DMS153 (cell line): Measurements from ENCODE around the gene CAMKK1.
A peak's percentile ranks its signal among the peaks of the same experiment; 100 is the strongest.
"Not testable (repeated sequence)": the region's sequence is repeated elsewhere in the genome, so short reads cannot be mapped to it uniquely, and the experiment has no call there.

Experiments
- DNase-seq: peaks from one replicate; lab custom pipeline; 2025; lab: John Stamatoyannopoulos, UW

The CAMKK1 gene

GRCh38 chr17:3845621-3846436, 47.0 kb downstream of the CAMKK1 start, which contains the start of gene NCBP3:
Gene NCBP3, minus strand, starts transcription at chr17:3846246. Its CDS starts 23 bp downstream, at chr17:3846223.
- DNase-seq, result peak; percentile 55

GRCh38 chr17:3845291-3845620, 47.6 kb downstream of the CAMKK1 start:
- DNase-seq, result no peak

GRCh38 chr17:3844556-3844955, 48.3 kb downstream of the CAMKK1 start:
- not testable (repeated sequence) for DNase-seq

GRCh38 chr17:3843935-3844516, 48.8 kb downstream of the CAMKK1 start:
- DNase-seq, result no peak

- DNase-seq, result no peak
These were observed 54.6 kb downstream of the CAMKK1 start for GRCh38 chr17:3838206-3838605.

- no peak for DNase-seq
These were observed 56.3 kb downstream of the CAMKK1 start for GRCh38 chr17:3836551-3836950.

GRCh38 chr17:3835410-3836229, 57.2 kb downstream of the CAMKK1 start:
- no peak for DNase-seq

GRCh38 chr17:3834811-3835210, 58.0 kb downstream of the CAMKK1 start:
- no peak for DNase-seq

- no peak for DNase-seq
These were observed 64.0 kb downstream of the CAMKK1 start for GRCh38 chr17:3828852-3829232.

- DNase-seq, result no peak
These were observed 64.6 kb downstream of the CAMKK1 start for GRCh38 chr17:3828151-3828851.

- no peak for DNase-seq
These were observed 65.6 kb downstream of the CAMKK1 start for GRCh38 chr17:3827124-3827773.

- no peak for DNase-seq
These were observed 66.7 kb downstream of the CAMKK1 start for GRCh38 chr17:3826191-3826590.

- DNase-seq, result no peak
These were observed 71.8 kb downstream of the CAMKK1 start for GRCh38 chr17:3821101-3821500.

- DNase-seq, result no peak
These were observed 74.1 kb downstream of the CAMKK1 start for GRCh38 chr17:3818786-3819185.

- no peak for DNase-seq
These were observed 74.8 kb downstream of the CAMKK1 start for GRCh38 chr17:3817851-3818605.

- no peak for DNase-seq
These were observed 76.9 kb downstream of the CAMKK1 start for GRCh38 chr17:3815925-3816324.

GRCh38 chr17:3815122-3815521, 77.7 kb downstream of the CAMKK1 start:
- no peak for DNase-seq

- no peak for DNase-seq
These were observed 78.5 kb downstream of the CAMKK1 start for GRCh38 chr17:3814361-3814760.

GRCh38 chr17:3813171-3813570, 79.7 kb downstream of the CAMKK1 start:
- DNase-seq, result no peak

GRCh38 chr17:3812771-3813170, 80.1 kb downstream of the CAMKK1 start:
- no peak for DNase-seq

GRCh38 chr17:3812284-3812683, 80.6 kb downstream of the CAMKK1 start:
- DNase-seq, result no peak
